SK-N-SH (cell line): ENCODE results near the gene SAMD1. TPM values are rescaled to one million over a fixed set of nuclear protein-coding genes. Genes with fewer than 3 reads are reported as not detected.

Experiments used
- CTCF ChIA-PET: fragments of 300-600, 350-600 bp; formaldehyde crosslinking; extraction: SDS; loops from one replicate; lab custom pipeline; 2021; lab: Yijun Ruan, JAX
- POLR2A ChIA-PET: fragments of 350-600 bp; sonication (Branson Sonifier 250); formaldehyde crosslinking; extraction: SDS; loops from one replicate; lab custom pipeline; 2020; ENCODE audit warnings: antibody characterized with exemption, inconsistent platforms; lab: Yijun Ruan, JAX
- DNase-seq: peaks from one replicate; pipeline ENCODE4 v3.0.0; 2012
- H2AFZ ChIP-seq: fragments of 200-600 bp; sonication (generic); 2 replicates; pipeline ENCODE4 v1.8.1; 2016; ENCODE audit warnings: antibody characterized with exemption, mild to moderate bottlenecking, low read depth
- H3F3A ChIP-seq: fragments of 200-600 bp; sonication (generic); replicated peaks from 2 replicates; pipeline ENCODE3; 2016; ENCODE audit warnings: antibody characterized with exemption, mild to moderate bottlenecking; ENCODE audit not compliant: insufficient read depth
- H3K27ac ChIP-seq, 2 experiments: fragments of 200-500 bp in 1 of 2; fragments of 200-600 bp in 1 of 2; sonication (Bioruptor generic) in 1 of 2; sonication (generic), shearing (Covaris generic) in 1 of 2; 2 replicates each; pipeline versions ENCODE4 v1.5.1 to v1.6.1; 2014 to 2016; ENCODE audit warnings: low read depth in 2 of 2, inconsistent platforms in 1 of 2, low read length in 1 of 2, mild to moderate bottlenecking in 1 of 2, mixed read lengths in 1 of 2
- H3K27me3 ChIP-seq: fragments of 200-600 bp; sonication (generic), shearing (Covaris generic); 2 replicates; pipeline ENCODE4 v1.6.1; 2016; ENCODE audit warnings: mixed run types; ENCODE audit not compliant: insufficient read depth
- H3K36me3 ChIP-seq, 2 experiments: fragments of 200-500 bp in 1 of 2; fragments of 200-600 bp in 1 of 2; sonication (Bioruptor generic) in 1 of 2; sonication (generic) in 1 of 2; replicated peaks in 1 of 2; 2 replicates each; pipeline versions ENCODE3 to v1.5.1; 2014 to 2016; ENCODE audit warnings: low read length in 1 of 2, mild to moderate bottlenecking in 1 of 2; ENCODE audit not compliant: insufficient read depth in 2 of 2, control insufficient read depth in 1 of 2
- H3K4me1 ChIP-seq, 2 experiments: fragments of 200-500 bp in 1 of 2; fragments of 200-600 bp in 1 of 2; sonication (Bioruptor generic) in 1 of 2; sonication (generic), shearing (Covaris generic) in 1 of 2; 2 replicates each; pipeline versions ENCODE4 v1.5.1 to v1.6.1; 2014 to 2016; ENCODE audit warnings: low read depth in 1 of 2, low read length in 1 of 2, mixed run types in 1 of 2; ENCODE audit not compliant: insufficient read depth in 2 of 2, control insufficient read depth in 1 of 2
- H3K4me2 ChIP-seq: fragments of 200-600 bp; sonication (generic), shearing (Covaris generic); 2 replicates; pipeline ENCODE4 v1.6.1; 2017; ENCODE audit warnings: mixed run types
- H3K4me3 ChIP-seq, 2 experiments: fragments of 200-500 bp in 1 of 2; fragments of 200-600 bp in 1 of 2; sonication (Bioruptor generic) in 1 of 2; sonication (generic), shearing (Covaris generic) in 1 of 2; 2 replicates each; pipeline versions ENCODE4 v1.5.1 to v1.8.1; 2014 to 2016; ENCODE audit warnings: low read depth in 2 of 2, inconsistent platforms in 1 of 2, low read length in 1 of 2, mild to moderate bottlenecking in 1 of 2, mixed read lengths in 1 of 2, moderate library complexity in 1 of 2
- H3K79me2 ChIP-seq: fragments of 200-600 bp; sonication (generic); 2 replicates; pipeline ENCODE4 v1.8.1; 2017; ENCODE audit warnings: mild to moderate bottlenecking; ENCODE audit not compliant: insufficient read depth
- H3K9ac ChIP-seq: fragments of 200-600 bp; sonication (generic); 2 replicates; pipeline ENCODE4 v1.6.1; 2017; ENCODE audit warnings: mixed run types
- H3K9me2 ChIP-seq: fragments of 200-600 bp; sonication (generic); 2 replicates; pipeline ENCODE4 v1.6.1; 2017; ENCODE audit warnings: mixed run types
- H3K9me3 ChIP-seq: fragments of 200-600 bp; sonication (generic); 2 replicates; pipeline ENCODE4 v1.6.1; 2017; ENCODE audit warnings: mixed run types, mild to moderate bottlenecking, moderate library complexity
- H4K20me1 ChIP-seq: fragments of 200-600 bp; sonication (generic); 2 replicates; pipeline ENCODE4 v1.6.1; 2017; ENCODE audit warnings: mild to moderate bottlenecking, mixed run types; ENCODE audit not compliant: insufficient read depth
- CHD2 ChIP-seq: fragments of 150-350 bp; IDR thresholded peaks from 2 replicates; pipeline ENCODE4 v1.6.1; 2018; ENCODE audit warnings: low read length; ENCODE audit not compliant: partially characterized antibody
- CTCF ChIP-seq: fragments of 200-600 bp; sonication (generic); IDR thresholded peaks from 2 replicates; pipeline ENCODE4 v1.6.1; 2017; ENCODE audit warnings: antibody characterized with exemption, mild to moderate bottlenecking, moderate library complexity
- ELF1 ChIP-seq: IDR thresholded peaks from 2 replicates; pipeline ENCODE4 v1.4.0; 2012
- FOXM1 ChIP-seq: IDR thresholded peaks from 2 replicates; pipeline ENCODE4 v1.4.0; 2012; ENCODE audit warnings: low read depth, mild to moderate bottlenecking
- GABPA ChIP-seq: IDR thresholded peaks from 2 replicates; pipeline ENCODE4 v1.4.0; 2012; ENCODE audit warnings: low read depth, mild to moderate bottlenecking
- GATA2 ChIP-seq: sonication (generic); formaldehyde crosslinking; IDR thresholded peaks from 2 replicates; pipeline ENCODE4 v1.5.0; 2020; ENCODE audit warnings: mild to moderate bottlenecking, missing genetic modification reagents
- JUND ChIP-seq: IDR thresholded peaks from 2 replicates; pipeline ENCODE4 v1.4.0; 2012
- MEF2A ChIP-seq: IDR thresholded peaks from 2 replicates; pipeline ENCODE4 v1.4.0; 2012; ENCODE audit warnings: low read depth, borderline replicate concordance
- MXI1 ChIP-seq: IDR thresholded peaks from 2 replicates; pipeline ENCODE4 v1.6.1; 2012; ENCODE audit warnings: mild to moderate bottlenecking, low read depth, low read length, improper control_type of control experiment
- PBX3 ChIP-seq: IDR thresholded peaks from 2 replicates; pipeline ENCODE4; 2012
- POLR2AphosphoS5 ChIP-seq: IDR thresholded peaks from 2 replicates; pipeline ENCODE4 v1.6.1; 2012; ENCODE audit warnings: low read depth, low read length
- RCOR1 ChIP-seq: fragments of 150-350 bp; IDR thresholded peaks from 2 replicates; pipeline ENCODE4 v1.6.1; 2017; ENCODE audit warnings: antibody characterized with exemption, low read length
- REST ChIP-seq: IDR thresholded peaks from 2 replicates; pipeline ENCODE4 v1.6.1; 2012; ENCODE audit warnings: mild to moderate bottlenecking, low read depth, low read length, moderate library complexity
- RFX5 ChIP-seq: IDR thresholded peaks from 2 replicates; pipeline ENCODE4 v1.6.1; 2012; ENCODE audit warnings: mild to moderate bottlenecking, improper control_type of control experiment, low read length
- WGBS: methylation state at CpG from one replicate; pipeline ENCODE4 v1.1.6; 2017; ENCODE audit warnings: low lambda C conversion rate; 5-methylcytosine and 5-hydroxymethylcytosine counted together
- polyA plus RNA-seq, 3 experiments: library from polyadenylated mRNA; depleted of rRNA; stranded (reverse); fragments of >200 nt; gene quantifications; 2 replicates each; pipeline ENCODE4 v1.2.3, GENCODE V29; 2012
- TF ChIP-seq, protein P1 (sequence below): IDR thresholded peaks from 2 replicates; pipeline ENCODE4 v1.4.0; 2012; ENCODE audit warnings: low read depth, borderline replicate concordance
- TF ChIP-seq, protein P2 (sequence below): fragments of 150-350 bp; IDR thresholded peaks from 2 replicates; pipeline ENCODE4 v1.6.1; 2016; ENCODE audit warnings: mild to moderate bottlenecking, low read depth, low read length

The SAMD1 gene
- polyA plus RNA-seq (2012; rRNA removed), result 11.7 and 19.0 TPM in 2 replicates
- polyA plus RNA-seq (2012; cell fraction: cytosol; rRNA removed), result 12.1 and 16.7 TPM in 2 replicates
- polyA plus RNA-seq (2012; cell fraction: nucleus; rRNA removed), result 24.4 and 35.4 TPM in 2 replicates

DNA sequence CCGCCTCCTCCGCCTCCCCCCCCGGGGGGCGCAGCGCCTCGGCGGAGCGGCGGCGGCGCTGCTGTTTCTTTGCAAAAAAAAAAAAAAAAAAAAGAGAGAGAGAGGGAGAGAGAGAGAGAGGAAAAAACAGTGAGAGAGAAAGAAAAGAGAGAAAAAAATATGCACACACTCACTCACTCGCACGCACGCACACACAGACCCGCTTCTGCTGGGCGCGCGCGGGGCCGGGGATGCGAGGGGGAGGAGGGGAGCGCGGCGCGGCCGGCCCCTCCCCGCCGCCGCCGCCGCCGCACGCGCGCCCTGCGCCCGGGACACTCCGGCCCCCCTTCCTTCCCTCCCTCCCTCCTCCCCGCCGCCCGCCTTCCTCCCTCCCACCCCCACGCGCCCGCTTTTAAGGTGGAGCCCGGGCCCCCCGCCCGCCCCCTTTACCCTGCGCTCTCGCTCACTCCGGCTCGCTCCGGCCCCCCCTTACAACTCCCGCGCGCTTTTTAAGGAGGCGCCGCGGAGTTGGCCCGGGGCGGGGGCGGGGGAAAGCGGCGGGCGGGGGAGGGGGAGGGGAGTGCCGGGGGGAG lies at the start of gene SAMD1:
Gene SAMD1, minus strand, starts transcription at position 243 of the 572 bp plus-strand sequence.
- POLR2A ChIA-PET, result interaction anchor here (0.6 kb wide), 1 partner anchor 26 kb away, joined by 4 read pairs; no protein-coding TSS in a partner anchor
- WGBS, result 2% methylated on average over 33 of the region's 65 CpGs

More for the DNA sequence above, at the start of gene SAMD1:
- Histone ChIP-seq H3K79me2 (no peaks in the 10 kb centered on the region; the same call in 1 of the 2 replicates), H3K9ac (peak within 1 kb of the TSS; percentile 79), H3K4me2 (peak within 1 kb of the TSS; percentile 99), H3K4me1 (peaks cover 0 to 10% of the 10 kb centered on the region in 2 experiments; a peak in 1 of 4 replicates), H3K4me3 (peak within 1 kb of the TSS; percentile 79 to 91), H3K9me3 (peaks cover 8% of the 10 kb centered on the region; the same call in 1 of the 2 replicates), H3K27ac (peak within 1 kb of the TSS; percentile 67 to 93; a peak in 3 of 4 replicates), H3K9me2 (no peaks in the 10 kb centered on the region), H3K36me3 (peaks cover 16 to 18% of the 10 kb centered on the region in 2 experiments), H2AFZ (peak within 1 kb of the TSS; percentile 76), H3K27me3 (no peaks in the 10 kb centered on the region), H4K20me1 (peaks cover 4% of the 10 kb centered on the region; the same call in 1 of the 2 replicates), H3F3A (peaks cover 18% of the 10 kb centered on the region)
- peak; percentile 95 for DNase-seq
- CTCF ChIA-PET, result interaction anchor here (1.0 to 5.4 kb wide), 6 partner anchors 9 to 46 kb away, joined by 3 to 19 read pairs (median 8); partner anchors contain the start of genes ASF1B and MISP3
- no peak for TF ChIP-seq PBX3
- TF ChIP-seq, protein P1, sequence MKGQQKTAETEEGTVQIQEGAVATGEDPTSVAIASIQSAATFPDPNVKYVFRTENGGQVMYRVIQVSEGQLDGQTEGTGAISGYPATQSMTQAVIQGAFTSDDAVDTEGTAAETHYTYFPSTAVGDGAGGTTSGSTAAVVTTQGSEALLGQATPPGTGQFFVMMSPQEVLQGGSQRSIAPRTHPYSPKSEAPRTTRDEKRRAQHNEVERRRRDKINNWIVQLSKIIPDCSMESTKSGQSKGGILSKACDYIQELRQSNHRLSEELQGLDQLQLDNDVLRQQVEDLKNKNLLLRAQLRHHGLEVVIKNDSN, result no peak
- TF ChIP-seq RCOR1, result no peak
- no peak for TF ChIP-seq GABPA
- TF ChIP-seq FOXM1, result no peak
- TF ChIP-seq, protein P2, sequence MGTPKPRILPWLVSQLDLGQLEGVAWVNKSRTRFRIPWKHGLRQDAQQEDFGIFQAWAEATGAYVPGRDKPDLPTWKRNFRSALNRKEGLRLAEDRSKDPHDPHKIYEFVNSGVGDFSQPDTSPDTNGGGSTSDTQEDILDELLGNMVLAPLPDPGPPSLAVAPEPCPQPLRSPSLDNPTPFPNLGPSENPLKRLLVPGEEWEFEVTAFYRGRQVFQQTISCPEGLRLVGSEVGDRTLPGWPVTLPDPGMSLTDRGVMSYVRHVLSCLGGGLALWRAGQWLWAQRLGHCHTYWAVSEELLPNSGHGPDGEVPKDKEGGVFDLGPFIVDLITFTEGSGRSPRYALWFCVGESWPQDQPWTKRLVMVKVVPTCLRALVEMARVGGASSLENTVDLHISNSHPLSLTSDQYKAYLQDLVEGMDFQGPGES, result no peak
- TF ChIP-seq CTCF, result no peak
- TF ChIP-seq POLR2AphosphoS5, result no peak
- TF ChIP-seq RFX5, result no peak
- no peak for TF ChIP-seq REST
- TF ChIP-seq GATA2 (CRISPR knock-in tag), result no peak
- no peak for TF ChIP-seq ELF1
- no peak for TF ChIP-seq JUND
- TF ChIP-seq MXI1, result no peak
- no peak for TF ChIP-seq CHD2
- TF ChIP-seq MEF2A, result no peak
